Keratinocyte (primary cell): ENCODE measurements around the gene ID3. TPM values are rescaled to one million over a fixed set of nuclear protein-coding genes. Genes with fewer than 3 reads are reported as not detected.

Experiments used
- DNase-seq: peaks from one replicate; pipeline ENCODE4 v3.0.0-alpha.2; 2011; ENCODE audit warnings: low read depth, missing footprints, low spot score
- FAIRE-seq: peaks from 2 replicates; lab custom pipeline; 2011; peaks lifted over from hg19 to GRCh38; lab: Jason Lieb, UNC
- H2AFZ ChIP-seq: 2 replicates; pipeline ENCODE4 v1.6.0; 2012; ENCODE audit warnings: low read length, control low read depth, inconsistent platforms; ENCODE audit not compliant: control insufficient read depth
- H3K27ac ChIP-seq: 2 replicates; pipeline ENCODE4 v1.5.1; 2011; ENCODE audit warnings: low read length; ENCODE audit not compliant: control insufficient read depth, insufficient read depth
- H3K27me3 ChIP-seq: 3 replicates; pipeline ENCODE4 v1.6.0; 2011; ENCODE audit warnings: low read length; ENCODE audit not compliant: control insufficient read depth, insufficient read depth; ENCODE audit errors: extremely low read depth
- H3K36me3 ChIP-seq, 2 experiments: 2 replicates in 1 of 2; 3 replicates in 1 of 2; pipeline ENCODE4 v1.5.1; 2011; ENCODE audit warnings: low read length in 2 of 2, mild to moderate bottlenecking in 1 of 2; ENCODE audit not compliant: control insufficient read depth in 2 of 2, insufficient read depth in 2 of 2; ENCODE audit errors: extremely low read depth in 1 of 2
- H3K4me1 ChIP-seq: 3 replicates; pipeline ENCODE4 v1.5.1; 2011; ENCODE audit warnings: low read length; ENCODE audit not compliant: control insufficient read depth, insufficient read depth; ENCODE audit errors: extremely low read depth
- H3K4me2 ChIP-seq: 3 replicates; pipeline ENCODE4 v1.6.0; 2011; ENCODE audit warnings: low read depth, low read length; ENCODE audit not compliant: control insufficient read depth, insufficient read depth; ENCODE audit errors: extremely low read depth
- H3K4me3 ChIP-seq, 3 experiments: fragments of 200-600 bp in 1 of 3; sonication (generic) in 1 of 3; 2 replicates in 2 of 3; 3 replicates in 1 of 3; pipeline ENCODE4 v1.5.1; 2011 to 2016; ENCODE audit warnings: low read length in 3 of 3, mild to moderate bottlenecking in 3 of 3, control low read depth in 2 of 3, inconsistent platforms in 1 of 3, low read depth in 1 of 3, mixed read lengths in 1 of 3, mixed run types in 1 of 3, moderate library complexity in 1 of 3; ENCODE audit not compliant: control insufficient read depth in 2 of 3, insufficient read depth in 2 of 3; ENCODE audit errors: extremely low read depth in 1 of 3
- H3K79me2 ChIP-seq: 2 replicates; pipeline ENCODE4 v1.6.0; 2012; ENCODE audit warnings: low read length; ENCODE audit not compliant: control insufficient read depth, insufficient read depth
- H3K9ac ChIP-seq: 3 replicates; pipeline ENCODE4 v1.6.0; 2011; ENCODE audit warnings: low read length; ENCODE audit not compliant: control insufficient read depth, insufficient read depth; ENCODE audit errors: extremely low read depth
- H3K9me1 ChIP-seq: 3 replicates; pipeline ENCODE4 v1.6.0; 2011; ENCODE audit warnings: low read length; ENCODE audit not compliant: control insufficient read depth, insufficient read depth; ENCODE audit errors: extremely low read depth
- H3K9me3 ChIP-seq: 2 replicates; pipeline ENCODE4 v1.5.1; 2012; ENCODE audit warnings: low read depth, low read length; ENCODE audit not compliant: control insufficient read depth
- H4K20me1 ChIP-seq: 3 replicates; pipeline ENCODE4 v1.6.0; 2011; ENCODE audit warnings: low read length; ENCODE audit not compliant: control insufficient read depth, insufficient read depth; ENCODE audit errors: extremely low read depth
- EZH2 ChIP-seq: IDR thresholded peaks from one replicate; pipeline ENCODE4 v1.6.1; 2012; ENCODE audit warnings: inconsistent platforms, mild to moderate bottlenecking, low read length, moderate library complexity
- dilution Hi-C: fragments of 300-500 bp; cut with MboI; formaldehyde crosslinking; loops from one replicate; pipeline ENCODE4 v1.7.0; 2020; ENCODE audit warnings: low sequenced_read_pairs; ENCODE audit not compliant: extremely low pct_ligation_motif_present
- polyA plus RNA-seq, 5 experiments: library from polyadenylated mRNA; depleted of rRNA in 3 of 5; stranded (reverse) in 3 of 5; stranded (forward) in 1 of 5; unstranded in 1 of 5; fragments of >200 nt; gene quantifications; 1 replicate in 1 of 5; 2 replicates in 3 of 5; 3 replicates in 1 of 5; pipeline versions ENCODE4 v1.2.1 to v1.2.3, GENCODE V29; 2011 to 2012; ENCODE audit warnings: missing spikeins in 2 of 5, low read depth in 1 of 5, low replicate concordance in 1 of 5
- TF ChIP-seq, protein P1 (sequence below), 3 experiments: IDR thresholded peaks in 1 of 3; conservative IDR thresholded peaks in 1 of 3; optimal IDR thresholded peaks in 1 of 3; 2 replicates in 2 of 3; 3 replicates in 1 of 3; pipeline versions ENCODE3 to v1.5.1; 2011; ENCODE audit warnings: low read length in 3 of 3, mild to moderate bottlenecking in 3 of 3, moderate library complexity in 2 of 3, control low read depth in 1 of 3, inconsistent platforms in 1 of 3; ENCODE audit not compliant: insufficient read depth in 2 of 3; ENCODE audit errors: extremely low read depth in 1 of 3

The ID3 gene
- polyA plus RNA-seq, 1 donor (not counting 4 experiments of a cell fraction or from before 2014, with no cell fraction given), result 38.0 TPM

GRCh38 chr1:23558872-23559135 is 497 bp downstream of the ID3 start:
- Histone ChIP-seq H3K4me2 (peak overlapping the region; percentile 94), H3K9me3 (no peaks in the 10 kb centered on the region), H3K4me1 (peaks cover 56% of the 10 kb centered on the region), H3K27me3 (no peaks in the 10 kb centered on the region), H2AFZ (no peak overlapping the region), H4K20me1 (no peaks in the 10 kb centered on the region), H3K36me3 (no peaks in the 10 kb centered on the region), H3K9me1 (no peaks in the 10 kb centered on the region), H3K4me3 (peak overlapping the region; percentile 54 to 92 (median 79)), H3K79me2 (peaks cover 7% of the 10 kb centered on the region), H3K27ac (peak overlapping the region; percentile 78), H3K9ac (peak overlapping the region; percentile 79)
- no peak for TF ChIP-seq EZH2
- TF ChIP-seq, protein P1, sequence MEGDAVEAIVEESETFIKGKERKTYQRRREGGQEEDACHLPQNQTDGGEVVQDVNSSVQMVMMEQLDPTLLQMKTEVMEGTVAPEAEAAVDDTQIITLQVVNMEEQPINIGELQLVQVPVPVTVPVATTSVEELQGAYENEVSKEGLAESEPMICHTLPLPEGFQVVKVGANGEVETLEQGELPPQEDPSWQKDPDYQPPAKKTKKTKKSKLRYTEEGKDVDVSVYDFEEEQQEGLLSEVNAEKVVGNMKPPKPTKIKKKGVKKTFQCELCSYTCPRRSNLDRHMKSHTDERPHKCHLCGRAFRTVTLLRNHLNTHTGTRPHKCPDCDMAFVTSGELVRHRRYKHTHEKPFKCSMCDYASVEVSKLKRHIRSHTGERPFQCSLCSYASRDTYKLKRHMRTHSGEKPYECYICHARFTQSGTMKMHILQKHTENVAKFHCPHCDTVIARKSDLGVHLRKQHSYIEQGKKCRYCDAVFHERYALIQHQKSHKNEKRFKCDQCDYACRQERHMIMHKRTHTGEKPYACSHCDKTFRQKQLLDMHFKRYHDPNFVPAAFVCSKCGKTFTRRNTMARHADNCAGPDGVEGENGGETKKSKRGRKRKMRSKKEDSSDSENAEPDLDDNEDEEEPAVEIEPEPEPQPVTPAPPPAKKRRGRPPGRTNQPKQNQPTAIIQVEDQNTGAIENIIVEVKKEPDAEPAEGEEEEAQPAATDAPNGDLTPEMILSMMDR (optimal IDR thresholded peaks at IDR 0.05 in 1 of 3, IDR thresholded peaks at IDR 0.05 in 1 of 3, conservative IDR thresholded peaks at IDR 0.05 in 1 of 3; ENCODE audit: extremely low read depth in 1 of 3, insufficient read depth in 2 of 3, low read length in 3 of 3), result no peak
- DNase-seq, result no peak
- dilution Hi-C loops, result no loop called here
- no peak for FAIRE-seq

DNA sequence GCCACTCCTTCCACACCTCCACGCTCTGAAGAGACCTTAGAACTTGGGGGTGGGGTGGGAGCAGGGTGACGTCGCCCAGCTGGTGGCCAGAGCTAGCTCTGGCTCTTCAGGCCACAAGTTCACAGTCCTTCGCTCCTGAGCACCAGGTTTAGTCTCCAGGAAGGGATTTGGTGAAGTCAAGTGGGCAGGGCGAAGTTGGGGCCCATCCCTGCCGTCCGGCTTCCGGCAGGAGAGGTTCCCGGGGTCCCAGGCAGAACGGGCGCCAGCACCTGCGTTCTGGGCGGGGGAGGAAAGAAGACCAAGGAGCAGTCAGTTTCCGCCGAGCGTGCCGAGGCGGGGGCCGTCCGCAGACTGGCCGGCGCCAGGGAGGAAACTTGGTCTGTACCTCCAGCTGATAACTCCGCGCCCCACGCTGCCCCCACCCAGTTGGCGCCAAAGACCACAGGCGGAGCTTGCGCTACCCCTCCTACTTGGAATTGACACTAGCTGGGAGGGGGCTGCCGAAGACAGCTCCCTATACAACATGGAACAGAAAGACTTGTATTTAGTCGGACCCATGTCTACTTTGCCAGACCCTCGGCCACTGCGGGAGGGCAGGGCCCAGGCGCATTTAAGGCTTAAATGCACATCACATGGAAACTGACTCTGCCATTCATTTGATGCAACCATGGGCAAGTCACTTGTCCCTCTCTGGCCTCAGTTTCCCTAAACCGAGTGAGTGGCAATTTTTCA is 995 bp downstream of the ID3 start:
- FAIRE-seq (no peak), DNase-seq (no peak)
- dilution Hi-C loops, result no loop called here
- H3K79me2 ChIP-seq, result peaks cover 7% of the 10 kb centered on the region
- no peaks in the 10 kb centered on the region for H3K9me3 ChIP-seq
- H3K27me3 ChIP-seq, result no peaks in the 10 kb centered on the region
- H3K27ac ChIP-seq, result peak overlapping the region; percentile 78
- H4K20me1 ChIP-seq, result no peaks in the 10 kb centered on the region
- H3K9ac ChIP-seq, result peak overlapping the region; percentile 79
- H3K4me3 ChIP-seq, result peak overlapping the region; percentile 54 to 92 (median 79)
- no peaks in the 10 kb centered on the region for H3K36me3 ChIP-seq
- TF ChIP-seq EZH2, result no peak
- TF ChIP-seq, protein P1 (optimal IDR thresholded peaks at IDR 0.05 in 1 of 3, IDR thresholded peaks at IDR 0.05 in 1 of 3, conservative IDR thresholded peaks at IDR 0.05 in 1 of 3; ENCODE audit: extremely low read depth in 1 of 3, insufficient read depth in 2 of 3, low read length in 3 of 3), result no peak
- peaks cover 56% of the 10 kb centered on the region for H3K4me1 ChIP-seq
- peak overlapping the region; percentile 94 for H3K4me2 ChIP-seq
- H2AFZ ChIP-seq, result peak overlapping the region; percentile 40
- no peaks in the 10 kb centered on the region for H3K9me1 ChIP-seq
